Activated CD8-positive, alpha-beta memory T cell treated with anti-CD3 and anti-CD28 coated beads, Interleukin-2, amount 50 U/mL, for 1 hour (primary cell): ENCODE results near the gene CSF1.
"Not testable (repeated sequence)": the region's sequence is repeated elsewhere in the genome, so short reads cannot be mapped to it uniquely, and the experiment has no call there.

Source experiments
- DNase-seq: peaks from one replicate; pipeline ENCODE4 v3.0.0-alpha.2; 2020; ENCODE audit errors: extremely low read depth

The CSF1 gene

DNA sequence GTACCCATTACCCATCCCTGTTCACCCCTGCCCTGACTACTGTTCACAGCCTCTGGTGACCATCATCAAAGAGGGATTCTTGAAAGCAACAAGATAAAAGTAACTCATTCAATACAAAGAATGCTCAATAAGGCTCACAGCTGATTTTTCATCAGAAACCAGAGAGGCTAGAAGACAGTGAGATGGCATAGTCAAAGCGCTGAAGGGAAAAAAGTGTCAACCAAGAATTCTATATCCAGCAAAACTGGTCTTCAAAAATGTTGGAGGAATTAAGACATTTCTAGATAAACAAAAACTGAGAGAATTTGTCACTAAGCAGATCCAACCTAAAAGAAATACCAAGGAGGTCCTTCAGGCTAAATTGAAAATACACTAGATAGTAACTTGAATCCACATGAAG lies 27.1 kb downstream of the CSF1 start:
- DNase-seq: no peak

DNA sequence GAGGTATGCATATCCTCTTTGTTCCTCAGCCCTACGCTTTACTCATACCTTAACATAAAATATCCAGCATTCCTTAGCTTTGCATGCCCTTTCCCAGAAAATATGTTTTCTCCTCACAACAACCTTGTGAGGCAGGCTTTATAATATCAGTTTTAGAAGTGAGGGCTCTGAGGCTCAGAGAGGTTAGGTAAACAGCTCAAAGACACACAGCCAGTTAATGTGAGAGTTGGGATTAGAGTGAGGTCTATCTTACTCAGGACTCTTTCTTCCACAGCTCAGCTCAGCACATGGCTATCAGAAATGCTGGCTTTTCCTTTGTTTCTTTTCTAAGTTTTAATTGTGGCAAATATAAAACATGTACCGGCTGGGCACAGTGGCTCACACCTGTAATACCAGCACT lies 27.9 kb downstream of the CSF1 start:
- no peak for DNase-seq

DNA sequence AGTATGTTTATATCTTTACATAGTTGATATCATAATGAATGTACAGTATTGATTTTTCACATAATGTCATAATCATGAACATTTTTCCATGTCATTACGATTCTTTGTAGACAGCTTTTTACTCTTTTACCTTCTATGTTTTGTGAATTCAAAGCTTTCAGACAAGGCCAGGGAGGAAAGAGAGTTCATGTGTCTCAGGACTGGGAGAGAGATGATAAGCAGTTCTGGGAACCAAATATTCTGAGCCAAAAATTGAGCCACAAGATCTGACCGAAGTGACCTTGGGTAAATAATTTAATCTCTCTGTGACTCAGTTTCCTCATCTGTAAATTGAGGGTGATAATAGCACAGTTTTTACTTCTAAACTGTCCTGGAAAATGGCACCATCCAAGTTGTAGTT lies 31.8 kb downstream of the CSF1 start:
- DNase-seq: no peak

DNA sequence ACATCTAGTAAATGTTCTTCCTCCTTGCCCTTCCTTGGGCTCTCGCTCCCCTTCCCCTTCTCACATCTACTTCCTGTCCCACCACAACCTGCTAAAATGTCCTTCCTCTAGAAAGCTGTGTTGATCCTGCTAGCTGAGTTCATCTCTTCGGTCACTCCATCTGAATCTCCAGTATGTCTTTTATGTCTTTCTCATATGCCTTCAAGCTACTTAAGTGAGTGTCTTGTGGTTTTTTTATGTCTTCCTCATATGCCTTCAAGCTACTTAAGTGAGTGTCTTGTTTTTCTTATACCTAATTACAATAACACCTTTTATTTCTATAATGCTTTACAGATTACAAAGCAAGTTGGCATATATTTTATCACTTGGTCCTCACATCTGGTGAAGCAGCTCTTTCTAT lies 33.9 kb downstream of the CSF1 start:
- no peak for DNase-seq

DNA sequence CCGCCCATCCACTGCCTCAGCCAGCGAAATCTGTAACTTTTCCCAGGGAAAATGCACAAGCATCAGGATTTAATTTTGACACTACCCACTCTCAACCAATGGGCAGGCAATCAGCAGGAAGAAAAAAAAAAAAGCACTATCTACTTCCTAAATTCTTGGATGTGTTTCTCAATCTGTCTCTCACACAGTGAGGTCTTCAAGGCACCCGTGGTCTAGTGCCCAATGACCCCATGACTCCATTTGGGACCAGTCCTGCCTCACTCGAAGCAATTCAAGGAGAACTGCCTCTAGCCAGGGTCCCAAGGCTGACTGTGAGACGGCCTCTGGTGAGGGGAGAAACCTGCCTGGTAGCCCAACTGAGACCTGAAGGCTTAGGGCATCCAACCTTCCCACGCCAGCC lies 35.9 kb downstream of the CSF1 start:
- DNase-seq: no peak

DNA sequence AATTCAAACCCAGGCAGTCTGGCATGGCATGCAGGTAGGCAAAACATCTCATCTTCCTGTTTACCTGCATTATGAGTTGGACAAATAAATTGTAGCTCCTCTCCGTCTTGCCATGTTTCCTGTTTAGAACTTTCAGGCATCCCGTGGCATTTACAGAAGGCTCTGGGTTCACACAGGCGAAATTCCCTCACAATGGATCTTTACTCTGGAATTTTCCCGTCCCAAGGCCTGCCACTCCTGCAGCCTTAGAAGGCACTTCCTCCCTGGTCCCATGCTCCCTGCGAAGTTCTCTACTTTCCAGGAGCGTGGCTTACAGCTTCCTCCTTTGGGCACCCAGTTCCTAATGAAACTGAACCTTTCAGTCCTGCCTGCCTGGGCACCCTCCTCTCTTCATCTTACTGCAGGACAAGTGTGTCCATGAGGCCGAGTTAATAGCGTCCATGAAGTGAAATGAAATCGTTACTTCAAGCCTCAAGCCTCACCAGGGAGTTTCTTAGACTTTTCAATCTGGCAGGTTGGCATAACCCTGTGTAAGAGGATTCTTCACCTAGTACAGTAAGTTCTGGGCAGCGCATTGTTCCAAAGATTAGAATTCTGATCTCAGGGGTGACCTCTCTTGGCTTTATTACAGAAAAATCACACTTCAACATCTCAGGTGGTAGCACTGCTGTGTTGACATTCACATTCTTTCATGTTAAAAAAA lies 37.1 kb downstream of the CSF1 start:
- DNase-seq: no peak

DNA sequence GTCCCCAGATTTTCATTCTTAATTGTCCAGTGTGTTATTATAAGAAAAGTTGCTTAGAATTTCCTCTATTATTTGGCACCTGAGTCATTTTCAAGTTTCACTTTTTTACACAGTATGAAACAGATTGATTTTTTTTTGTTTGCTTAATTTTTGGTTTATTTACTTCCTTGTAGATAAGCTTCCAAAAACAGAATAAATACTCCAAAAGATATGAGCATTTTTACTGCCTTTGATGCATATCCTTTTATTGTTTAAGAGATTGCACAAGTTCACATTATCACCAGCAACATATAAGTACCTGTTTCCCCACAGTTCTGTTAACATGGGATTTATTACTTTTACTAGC lies 37.6 kb downstream of the CSF1 start:
- no peak for DNase-seq

DNA sequence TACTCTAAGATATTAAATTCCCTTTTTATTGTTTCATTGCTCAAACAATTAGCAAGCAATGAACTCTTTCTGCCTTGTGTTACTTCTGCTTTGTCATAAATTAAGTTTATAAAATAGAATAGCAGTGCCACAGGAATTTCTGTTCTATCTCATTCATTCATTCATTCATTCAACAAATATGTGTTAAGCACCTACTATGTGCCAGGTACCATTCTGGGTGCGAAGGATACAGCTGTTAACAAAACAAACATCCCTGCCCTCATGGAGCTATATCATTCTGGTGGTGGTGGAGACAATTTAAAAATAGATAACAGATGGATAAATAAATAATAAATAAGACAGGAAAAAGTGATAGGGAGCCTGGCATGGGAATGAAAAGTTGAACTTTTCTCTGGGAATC lies 39.4 kb downstream of the CSF1 start:
- DNase-seq: no peak

DNA sequence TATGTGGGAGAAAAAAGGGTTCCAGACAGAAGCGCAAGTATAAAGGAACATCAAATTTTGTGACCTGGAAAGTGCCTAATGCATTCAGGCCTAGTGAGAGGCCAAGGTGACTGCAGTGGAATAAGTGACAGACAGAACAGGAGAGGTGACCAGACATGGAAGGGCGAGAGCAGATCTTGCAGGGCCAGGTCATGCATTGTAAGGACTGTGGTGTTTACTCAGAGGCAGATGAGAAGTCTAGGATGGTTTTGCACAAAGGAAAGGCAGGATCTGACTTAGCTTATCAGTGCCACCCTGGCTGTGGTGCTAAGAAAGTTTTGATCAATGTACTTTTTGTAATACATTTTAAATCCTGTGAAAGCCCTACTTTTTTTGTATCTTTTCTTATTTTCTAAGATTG lies 39.9 kb downstream of the CSF1 start:
- no peak for DNase-seq

DNA sequence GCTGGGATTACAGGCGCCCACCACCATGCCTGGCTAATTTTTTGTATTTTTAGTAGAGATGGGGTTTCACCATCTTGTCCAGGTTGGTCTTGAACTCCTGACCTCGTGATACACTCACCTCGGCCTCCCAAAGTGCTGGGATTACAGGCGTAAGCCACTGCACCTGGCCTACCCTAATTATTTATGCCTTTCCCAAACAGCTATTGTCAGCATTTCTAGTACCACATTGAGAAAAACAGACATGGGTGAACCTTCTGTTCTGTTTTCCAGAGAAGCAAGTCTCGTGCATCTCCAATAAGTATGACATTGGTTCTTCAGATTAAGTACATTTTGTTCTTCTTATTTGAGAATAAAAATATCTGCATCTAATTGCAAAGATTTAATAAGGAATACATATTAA lies 40.9 kb downstream of the CSF1 start:
- DNase-seq: not testable (repeated sequence)

DNA sequence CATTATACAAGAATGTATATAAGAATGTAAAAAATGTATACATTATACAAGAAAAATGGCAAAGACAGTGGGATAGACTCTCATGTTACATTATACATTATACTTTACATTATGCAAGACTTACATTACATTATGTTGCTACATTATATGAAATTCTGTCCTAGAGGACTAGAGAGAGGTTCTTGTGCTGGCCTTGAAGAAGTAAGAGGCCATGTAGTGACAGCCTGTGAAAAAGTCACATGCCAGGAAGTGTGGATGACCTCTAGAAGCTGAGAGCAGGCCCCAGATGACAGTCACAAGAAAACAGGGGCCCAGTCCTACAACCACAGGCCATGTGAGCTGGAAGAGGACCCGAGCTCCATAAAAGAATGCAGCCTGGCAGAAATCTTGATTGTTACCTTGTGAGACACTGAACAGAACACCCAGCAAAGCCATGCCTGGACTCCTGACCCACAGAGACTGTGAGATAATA lies 43.4 kb downstream of the CSF1 start:
- DNase-seq: no peak

DNA sequence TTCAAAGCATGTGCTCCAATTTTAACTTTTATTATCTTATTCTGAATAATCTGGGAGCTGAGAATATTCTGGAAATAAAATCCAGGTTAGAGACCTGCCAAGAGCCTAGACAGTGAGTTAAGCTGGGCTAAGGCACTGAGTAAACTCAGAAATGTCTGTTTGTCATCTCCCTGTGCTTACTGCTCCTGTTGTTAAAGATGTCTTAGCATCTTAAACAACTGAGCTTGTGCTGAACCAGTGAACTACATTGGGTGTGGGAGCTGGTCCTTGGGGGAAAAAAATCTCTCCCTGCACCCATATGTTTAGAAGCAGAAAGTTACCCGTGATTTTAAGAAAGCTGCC lies 49.0 kb downstream of the CSF1 start:
- no peak for DNase-seq

DNA sequence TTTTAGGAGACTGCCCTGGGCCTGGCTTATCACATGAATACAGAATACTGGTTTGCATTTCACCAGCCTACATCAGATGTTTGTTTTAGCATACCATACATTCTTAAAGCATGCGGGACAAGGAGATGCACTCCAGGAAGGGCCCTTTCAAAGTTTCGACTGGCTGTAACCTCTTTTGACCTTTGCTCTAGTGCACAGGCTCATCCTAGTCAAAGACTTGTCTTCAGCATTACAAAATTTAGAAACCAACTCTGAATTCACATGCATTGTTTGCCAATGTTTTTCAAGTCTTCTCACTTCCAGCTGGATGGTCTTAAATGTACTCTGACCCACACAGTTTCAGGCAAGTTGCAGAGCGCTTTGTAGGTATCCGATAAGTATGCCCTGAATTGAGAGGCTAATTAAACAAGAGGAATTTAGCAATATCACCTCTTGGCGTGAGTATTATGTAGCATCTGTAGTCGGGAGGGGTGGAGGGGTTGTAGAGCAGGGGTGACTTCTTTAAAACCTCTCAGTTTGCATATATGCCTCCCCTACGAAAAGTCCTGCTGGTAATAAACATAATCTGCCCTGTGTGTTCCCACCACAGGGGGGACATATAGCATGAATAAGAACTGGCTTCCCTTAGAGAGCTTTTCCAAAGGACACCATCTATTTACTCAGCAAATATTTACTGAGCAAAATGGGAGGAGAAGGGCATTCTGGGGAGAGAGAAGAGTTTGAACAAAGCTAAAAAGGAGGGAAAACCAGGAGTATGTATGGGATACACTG lies 49.5 kb downstream of the CSF1 start:
- no peak for DNase-seq

DNA sequence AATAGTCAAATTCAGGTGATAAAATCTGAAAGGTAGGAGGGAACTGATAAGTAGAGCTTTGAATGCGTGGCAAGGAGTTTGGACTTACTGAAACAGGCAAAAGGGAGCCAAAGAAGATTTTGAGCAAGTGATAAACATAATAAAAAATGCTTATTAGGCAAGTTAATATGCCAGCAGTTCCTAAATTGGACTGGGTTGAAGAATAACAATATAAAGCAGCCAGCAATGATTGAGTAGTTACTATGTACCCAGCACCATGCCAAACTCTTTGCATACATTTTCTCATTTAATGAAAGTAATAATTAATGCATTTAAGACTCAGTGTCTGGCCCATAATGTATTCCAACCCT lies 50.1 kb downstream of the CSF1 start:
- no peak for DNase-seq

DNA sequence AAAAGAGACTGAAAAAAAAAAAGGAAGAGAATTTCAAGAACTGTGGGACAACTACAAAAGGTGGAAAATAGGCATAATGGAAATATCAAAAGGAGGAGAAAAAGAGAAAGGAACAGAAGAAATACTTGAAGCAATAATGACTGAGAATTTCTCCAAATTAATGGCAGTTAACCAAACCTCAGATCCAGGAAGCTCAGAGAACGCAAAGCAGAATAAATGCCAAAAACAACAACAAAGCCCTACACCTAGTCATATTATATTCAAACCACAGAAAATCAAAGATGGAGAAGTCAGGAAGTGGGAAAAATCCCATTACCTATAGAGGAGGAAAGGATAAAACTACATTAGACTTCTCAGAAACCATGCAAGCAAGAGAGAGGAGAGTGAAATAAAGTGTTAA lies 53.2 kb downstream of the CSF1 start:
- DNase-seq: no peak

DNA sequence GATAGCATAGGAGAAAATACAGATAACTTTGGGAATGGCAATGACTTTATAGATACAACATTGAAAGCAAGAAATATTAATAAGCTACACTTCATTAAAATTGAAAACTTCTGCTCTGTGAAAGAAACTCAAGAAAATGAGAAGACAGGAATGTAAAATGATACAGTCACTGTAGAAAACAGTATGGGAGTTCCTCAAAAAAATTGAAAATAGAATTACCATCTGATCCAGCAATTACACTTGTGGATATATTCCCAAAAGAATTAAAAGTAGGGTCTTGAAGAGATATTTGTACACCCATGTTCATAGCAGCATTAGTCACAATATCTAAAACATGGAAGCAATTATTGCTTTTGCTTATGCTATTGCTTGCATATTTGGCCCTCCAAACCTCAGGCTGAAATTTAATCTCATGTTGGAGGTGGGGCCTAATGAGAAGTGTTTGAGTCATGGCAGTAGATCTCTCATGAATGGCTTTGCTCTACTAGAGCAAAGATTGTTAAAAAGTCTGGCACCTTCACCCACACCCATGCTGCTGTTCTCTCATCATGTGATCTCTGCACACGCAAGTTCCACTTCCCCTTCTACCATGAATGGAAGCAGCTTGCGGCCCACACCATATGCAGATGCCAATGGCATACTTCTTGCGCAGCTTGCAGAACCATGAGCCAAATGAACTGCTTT lies 58.6 kb downstream of the CSF1 start:
- DNase-seq: no peak

DNA sequence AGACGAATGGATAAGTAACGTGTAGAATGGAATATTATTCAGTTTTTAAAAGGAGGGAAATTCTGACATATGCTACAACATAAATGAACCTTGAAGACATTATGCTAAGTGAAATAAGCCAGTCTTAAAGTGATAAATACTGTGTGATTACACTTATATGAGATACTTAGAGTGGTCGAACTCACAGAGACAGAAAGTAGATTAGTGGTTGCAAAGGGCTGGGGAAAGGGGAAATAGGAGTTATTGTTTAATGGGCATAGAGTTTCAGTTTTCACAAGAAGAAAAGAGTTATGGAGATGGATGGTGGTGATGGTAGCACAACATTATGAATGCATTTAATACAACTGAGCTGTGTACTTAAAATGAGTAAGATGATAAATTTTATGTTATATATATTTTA lies 59.3 kb downstream of the CSF1 start:
- no peak for DNase-seq

DNA sequence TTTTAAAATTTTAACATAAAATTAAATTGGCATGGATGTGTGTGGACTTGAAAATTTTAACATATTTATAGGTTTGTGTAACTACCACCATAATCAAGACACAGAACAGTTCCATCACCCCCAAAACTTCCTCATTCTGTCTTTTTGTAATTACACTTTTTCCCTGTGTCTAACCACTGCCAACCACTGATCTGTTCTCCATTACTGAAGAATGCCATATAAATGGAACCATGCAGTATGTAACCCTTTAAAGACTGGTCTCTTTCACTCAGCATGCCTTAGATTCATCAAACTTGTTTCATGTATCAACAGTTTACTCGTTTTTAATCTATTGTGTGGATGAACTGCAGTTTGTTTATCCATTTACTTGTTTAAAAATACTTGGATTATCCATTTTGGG lies 60.9 kb downstream of the CSF1 start:
- no peak for DNase-seq

DNA sequence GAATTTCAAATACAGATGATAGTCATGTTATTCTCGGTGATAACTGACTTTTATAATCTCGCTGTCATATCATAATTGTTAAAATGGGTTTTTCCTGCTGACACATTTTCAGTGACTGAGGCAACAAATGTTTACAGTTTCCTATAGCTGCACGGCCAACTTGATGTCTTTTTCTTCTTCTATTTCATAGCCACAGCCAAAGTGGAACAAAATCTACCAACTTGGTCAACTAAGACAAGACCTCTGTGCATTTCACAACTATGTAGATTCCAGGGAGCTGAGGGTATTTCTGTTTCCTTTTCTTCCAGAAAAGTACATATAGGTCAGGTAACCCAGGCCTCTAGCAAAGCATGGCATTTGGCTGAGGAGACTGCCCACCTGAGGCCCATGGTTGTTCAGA lies 63.5 kb downstream of the CSF1 start:
- DNase-seq: no peak

DNA sequence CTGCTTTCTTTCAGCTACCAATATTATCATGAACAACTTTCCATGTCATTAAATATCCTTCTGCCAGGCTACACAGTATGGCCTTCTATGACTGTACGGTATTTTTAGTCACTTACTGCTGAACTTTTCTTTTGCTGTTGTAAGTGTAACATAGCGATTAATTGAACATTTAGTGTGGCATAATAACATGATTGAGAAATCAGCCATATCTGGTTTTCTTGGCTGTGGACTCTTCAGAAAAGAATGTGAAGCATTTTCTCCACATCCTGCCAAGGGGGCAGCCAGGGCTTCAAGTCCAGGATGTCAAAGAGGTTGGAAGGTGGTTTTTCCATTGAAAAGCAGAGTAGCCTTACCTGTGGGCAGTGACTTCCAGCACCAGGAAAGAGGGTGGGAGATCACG lies 65.1 kb downstream of the CSF1 start:
- no peak for DNase-seq

DNA sequence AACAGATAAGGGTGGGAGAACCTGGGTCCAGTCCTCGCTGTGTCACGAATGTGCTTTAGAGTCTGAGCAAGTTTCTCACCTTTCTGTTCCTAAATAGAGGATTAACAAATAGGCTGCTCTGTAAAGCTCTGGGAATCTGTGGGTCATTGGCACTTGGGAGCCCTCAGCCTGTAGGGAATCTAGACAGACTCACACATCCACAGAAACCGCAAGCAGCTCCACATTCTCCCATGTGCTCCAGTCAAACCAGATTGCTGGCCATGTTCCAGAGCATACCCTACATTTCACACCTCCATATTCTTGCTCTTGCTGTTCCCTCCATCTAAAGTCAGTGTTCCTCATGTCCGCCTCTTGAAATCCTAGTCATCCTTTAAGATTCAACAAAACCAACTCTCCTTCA lies 66.1 kb downstream of the CSF1 start:
- DNase-seq: no peak

DNA sequence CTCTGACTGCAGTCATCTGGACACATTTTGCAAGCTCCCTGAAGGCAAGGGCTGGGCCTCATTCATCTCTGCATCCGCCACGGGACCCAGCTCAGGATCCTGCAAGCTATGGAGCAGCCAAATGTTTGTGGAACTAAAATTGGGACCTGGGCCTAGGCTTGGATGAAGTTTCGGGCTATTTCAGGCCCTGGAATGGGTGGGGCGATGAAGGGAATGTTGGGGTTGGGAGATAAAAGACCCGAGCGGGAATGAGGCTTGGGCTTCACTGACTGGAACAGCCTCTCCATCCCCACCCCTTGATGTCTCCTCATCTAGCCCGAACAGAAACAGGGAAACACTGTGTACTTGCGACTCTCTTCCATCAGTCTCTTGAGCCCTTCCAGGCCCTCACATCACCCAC lies 66.6 kb downstream of the CSF1 start:
- DNase-seq: no peak

DNA sequence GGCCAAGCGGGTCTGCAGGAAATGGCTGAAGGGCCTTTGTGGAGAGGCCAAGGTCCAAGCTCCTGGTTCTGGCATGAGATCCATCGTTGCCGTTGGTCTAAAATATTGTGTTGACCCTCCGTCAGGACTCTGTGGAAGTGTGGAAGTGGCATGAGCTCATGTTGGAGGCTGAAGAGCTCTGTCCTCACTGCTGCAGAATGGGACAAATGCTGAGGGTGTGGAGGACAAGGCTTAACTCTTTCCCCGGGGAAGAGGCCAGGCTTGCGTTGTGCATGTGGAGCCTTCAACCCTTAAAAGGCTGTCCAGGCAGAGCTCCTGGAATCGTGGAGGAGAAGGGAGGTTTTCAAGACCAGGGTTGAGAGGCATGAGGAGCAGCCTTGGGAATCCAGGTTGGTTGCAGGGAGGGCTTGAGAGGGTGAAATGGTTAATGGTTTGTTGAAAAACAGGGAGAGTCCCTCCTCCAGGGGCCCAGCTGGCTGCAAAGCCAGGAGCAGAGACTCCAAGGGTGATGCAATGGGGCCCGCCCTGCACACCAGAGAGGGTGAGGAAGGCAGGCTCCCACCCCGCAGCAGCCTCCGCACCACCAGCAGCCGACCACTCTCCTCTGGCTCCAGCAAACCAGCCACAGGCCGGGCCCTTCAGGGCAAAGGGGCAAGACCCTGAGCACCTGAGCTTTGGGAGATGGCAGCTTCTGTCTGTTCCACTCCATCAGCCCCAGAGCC lies 67.2 kb downstream of the CSF1 start:
- DNase-seq: no peak
